Stimulated activated CD4-positive, alpha-beta T cell treated with anti-CD3 and anti-CD28 coated beads, TNF-alpha, amount 100 ng/mL, for 48 hours (primary cell): ENCODE measurements around the gene NPAS2.

ENCODE experiments used
- DNase-seq, 3 donors: peaks; one replicate each; pipeline ENCODE4 v3.0.0-alpha.2; 2020; ENCODE audit warnings: low read depth in 3 of 3

The NPAS2 gene

DNA sequence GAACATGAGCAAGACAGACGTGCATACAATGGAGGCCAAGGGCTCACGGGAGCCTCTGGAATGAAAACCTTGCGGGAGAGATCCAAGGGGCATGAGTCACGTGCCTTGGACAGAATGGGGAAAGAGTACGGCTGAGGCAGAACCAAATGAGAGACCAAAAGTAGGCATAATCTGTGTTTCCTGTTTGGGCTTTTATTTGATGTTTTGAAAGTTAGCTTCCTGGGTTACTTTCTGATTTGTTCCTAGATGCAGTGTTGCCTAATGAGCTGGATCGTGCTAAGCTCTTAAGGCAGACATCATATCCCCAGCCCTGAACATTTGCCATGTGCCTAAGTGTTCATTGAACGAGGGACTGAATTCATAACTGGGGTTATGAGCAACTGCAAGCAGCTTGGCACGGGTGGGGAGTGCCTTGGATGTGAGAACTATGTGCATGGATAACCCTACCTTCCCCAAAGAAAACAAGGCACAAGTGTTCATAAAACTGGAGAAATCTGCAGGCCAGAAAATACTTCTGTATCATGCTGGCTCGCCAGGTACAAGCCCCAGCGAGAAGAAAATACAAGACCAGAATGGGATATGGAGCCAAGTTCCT, 121.8 kb downstream of the NPAS2 start:
- DNase-seq = no peak

DNA sequence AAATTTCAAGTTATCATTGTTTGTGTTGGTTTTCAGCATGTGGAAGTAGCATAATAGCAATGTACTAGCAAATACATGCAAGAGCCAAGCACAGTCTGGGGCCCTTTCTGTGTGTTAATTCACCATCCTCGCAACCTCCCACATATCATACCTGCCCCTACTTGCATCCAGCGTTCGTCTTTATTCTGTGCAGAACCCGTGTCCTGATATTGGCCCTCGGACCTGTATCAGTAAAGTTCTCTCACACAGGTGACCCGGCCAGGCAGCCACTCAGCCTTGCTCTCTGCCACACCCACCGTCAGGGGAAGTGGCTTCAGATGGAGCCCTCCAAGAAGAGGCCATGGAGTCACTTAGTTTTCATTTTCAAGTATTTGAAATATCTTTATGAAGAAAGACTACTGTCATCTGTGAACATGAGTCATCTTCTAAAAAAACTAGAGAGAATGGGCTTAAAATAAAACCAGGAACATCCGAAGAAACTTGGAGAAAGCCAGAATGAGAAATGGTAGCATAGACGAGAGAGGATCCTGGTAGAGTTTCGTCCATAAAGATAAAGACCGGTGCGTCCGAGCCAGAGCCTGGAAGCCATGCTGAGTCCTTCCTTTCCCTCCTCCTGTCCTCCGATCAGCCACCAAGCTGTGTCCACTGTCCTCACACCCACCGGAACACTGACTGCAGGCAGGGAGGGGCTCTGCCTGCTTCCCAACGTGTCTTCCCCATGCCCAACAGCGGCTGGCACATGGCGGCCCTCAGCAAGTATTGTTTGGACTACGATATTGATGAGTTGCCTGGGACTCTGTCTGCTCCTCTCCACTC, 124.9 kb downstream of the NPAS2 start:
- no peak for DNase-seq

GRCh38 chr2:100945433-100945740, 125.4 kb downstream of the NPAS2 start:
- DNase-seq = no peak

DNA sequence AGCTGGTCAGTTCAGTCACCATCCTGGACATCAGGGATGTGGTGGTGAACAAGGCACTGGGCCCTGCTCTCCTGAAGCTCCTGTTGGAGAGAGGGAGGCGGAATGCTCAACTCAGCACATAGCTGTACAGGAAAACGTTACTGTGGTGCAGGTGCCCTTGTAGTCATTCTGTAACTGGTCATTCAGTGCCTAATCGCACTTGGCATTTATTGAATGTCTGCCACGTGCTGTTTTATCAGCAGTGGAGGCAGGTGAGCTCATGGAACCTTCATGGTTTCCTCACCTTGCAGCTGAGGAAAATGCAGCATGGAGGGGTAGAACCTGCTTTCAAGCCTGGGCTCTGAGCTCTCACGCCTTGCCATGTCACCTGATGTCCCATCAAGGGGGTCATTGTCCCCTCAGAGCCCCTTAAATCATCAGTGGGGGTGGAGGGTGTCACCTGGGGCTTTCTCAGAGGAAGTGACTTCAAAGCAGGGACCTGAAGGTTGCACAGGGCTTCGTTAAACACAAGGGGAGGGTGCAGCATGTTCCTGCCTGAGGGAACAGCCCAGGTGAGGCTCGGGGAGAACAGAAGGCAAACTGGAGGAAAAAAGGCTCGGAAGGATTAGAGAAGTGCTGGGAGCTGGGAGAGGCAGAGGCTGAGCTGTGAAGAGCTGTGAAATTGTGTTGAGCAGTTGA, 126.1 kb downstream of the NPAS2 start:
- no peak for DNase-seq

DNA sequence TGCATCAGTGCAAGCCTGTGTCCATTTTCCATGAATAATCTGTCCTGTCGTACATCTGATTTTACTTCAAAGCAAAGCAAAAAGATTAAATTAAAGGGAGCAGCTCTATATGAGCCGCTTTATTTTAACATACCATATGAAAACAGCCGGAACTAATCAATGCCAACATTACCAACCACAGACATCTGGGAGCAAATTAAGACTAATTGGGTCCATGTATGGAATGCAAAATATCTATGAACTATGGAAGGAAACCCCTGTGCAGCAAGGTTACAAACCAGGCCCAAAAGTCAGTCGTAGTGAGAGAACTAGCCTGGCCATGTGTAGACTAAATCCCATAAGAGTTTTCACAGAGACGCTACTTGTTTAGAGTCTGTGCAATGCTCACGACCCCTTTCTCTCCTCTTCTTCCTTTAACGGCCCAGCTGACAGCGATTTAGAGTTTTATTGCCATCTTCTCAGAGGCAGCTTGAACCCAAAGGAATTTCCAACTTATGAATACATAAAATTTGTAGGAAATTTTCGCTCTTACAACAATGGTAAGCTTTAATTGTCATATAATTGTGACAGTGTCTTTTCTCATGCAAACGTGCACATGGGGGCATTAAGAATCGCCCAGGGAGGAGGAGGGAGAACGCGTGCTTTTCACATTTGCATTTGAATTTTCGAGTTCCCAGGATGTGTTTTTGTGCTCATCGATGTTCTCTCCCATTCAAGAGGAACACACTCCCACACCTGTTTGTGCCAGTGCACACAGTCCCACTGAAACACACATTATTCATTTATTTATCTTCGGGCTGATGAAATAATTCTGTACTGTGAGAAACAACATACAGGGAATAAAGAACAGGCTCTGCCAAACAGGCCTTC, 129.2 kb downstream of the NPAS2 start:
- no peak for DNase-seq

- DNase-seq = no peak
Observed at GRCh38 chr2:100952512-100952911, 132.6 kb downstream of the NPAS2 start.

- no peak for DNase-seq
Observed at GRCh38 chr2:100953406-100954043, 133.6 kb downstream of the NPAS2 start.

- DNase-seq = no peak
Observed at GRCh38 chr2:100954044-100954420, 134.1 kb downstream of the NPAS2 start.

- DNase-seq = no peak
Observed at GRCh38 chr2:100955226-100955625, 135.3 kb downstream of the NPAS2 start.

DNA sequence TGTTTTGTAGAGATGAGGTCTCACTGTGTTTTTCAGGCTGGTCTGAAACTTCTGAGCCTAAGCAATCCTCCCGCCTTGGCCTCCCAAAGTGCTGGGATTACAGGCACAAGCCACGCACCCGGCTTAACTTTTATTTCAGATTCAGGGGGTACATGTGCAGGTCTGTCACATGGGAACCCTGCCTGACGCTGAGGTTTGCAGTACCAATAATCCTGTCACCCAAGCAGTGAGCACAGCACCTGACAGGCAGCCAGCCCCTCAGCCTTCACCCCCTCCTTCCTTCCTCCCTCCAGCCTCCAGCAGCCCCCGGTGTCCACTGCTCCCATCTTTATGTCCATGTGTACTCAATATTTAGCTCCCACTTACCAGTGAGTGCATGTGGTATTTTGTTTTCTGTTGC, 136.1 kb downstream of the NPAS2 start:
- DNase-seq = no peak

GRCh38 chr2:100957996-100958653, 138.2 kb downstream of the NPAS2 start:
- no peak for DNase-seq

GRCh38 chr2:100959225-100959880, 139.4 kb downstream of the NPAS2 start:
- no peak for DNase-seq

- no peak for DNase-seq
Observed at GRCh38 chr2:100960688-100961087, 140.7 kb downstream of the NPAS2 start.

DNA sequence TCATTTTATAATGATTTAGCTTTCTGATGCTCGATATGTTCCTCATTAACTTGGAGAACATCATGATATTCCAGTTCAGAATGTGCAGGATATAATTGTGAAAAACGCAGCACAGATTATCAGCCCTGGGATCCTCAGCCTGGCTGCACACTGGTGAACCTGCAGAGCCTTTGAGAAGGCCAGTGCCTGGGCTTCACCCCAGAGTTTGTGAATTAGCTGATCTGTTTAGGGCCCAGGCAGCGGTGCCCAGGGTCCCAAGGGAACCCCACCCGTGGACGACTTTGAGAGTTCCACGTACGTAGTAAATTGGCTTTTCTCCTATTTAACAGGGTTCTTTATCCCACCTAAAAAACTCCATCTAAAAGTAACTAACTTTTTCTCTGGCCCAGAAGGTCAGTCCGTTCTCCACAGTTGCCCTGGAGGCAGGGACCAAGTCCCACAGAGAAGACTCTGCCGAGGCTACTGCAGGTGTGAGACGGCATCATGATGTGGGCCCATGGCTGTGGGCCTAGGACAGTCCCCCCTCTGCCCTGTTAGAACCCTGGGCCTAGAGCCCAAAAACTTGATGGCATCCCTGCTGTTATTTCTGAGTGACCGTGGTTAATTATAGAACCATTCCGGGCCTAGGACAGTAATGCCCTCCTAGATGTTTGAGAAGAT, 142.6 kb downstream of the NPAS2 start:
- no peak for DNase-seq

- DNase-seq = no peak
Observed at GRCh38 chr2:100963026-100963375, 143.1 kb downstream of the NPAS2 start.

GRCh38 chr2:100964222-100964621, 144.3 kb downstream of the NPAS2 start:
- no peak for DNase-seq

GRCh38 chr2:100964681-100965169, 144.8 kb downstream of the NPAS2 start:
- no peak for DNase-seq

- no peak for DNase-seq
Observed at GRCh38 chr2:100965596-100965995, 145.7 kb downstream of the NPAS2 start.

GRCh38 chr2:100967716-100968115, 147.8 kb downstream of the NPAS2 start:
- no peak for DNase-seq
